ENCODE measurements around the gene DARS1.
A peak's percentile ranks its signal among the peaks of the same experiment; 100 is the strongest.

The DARS1 gene

DNA sequence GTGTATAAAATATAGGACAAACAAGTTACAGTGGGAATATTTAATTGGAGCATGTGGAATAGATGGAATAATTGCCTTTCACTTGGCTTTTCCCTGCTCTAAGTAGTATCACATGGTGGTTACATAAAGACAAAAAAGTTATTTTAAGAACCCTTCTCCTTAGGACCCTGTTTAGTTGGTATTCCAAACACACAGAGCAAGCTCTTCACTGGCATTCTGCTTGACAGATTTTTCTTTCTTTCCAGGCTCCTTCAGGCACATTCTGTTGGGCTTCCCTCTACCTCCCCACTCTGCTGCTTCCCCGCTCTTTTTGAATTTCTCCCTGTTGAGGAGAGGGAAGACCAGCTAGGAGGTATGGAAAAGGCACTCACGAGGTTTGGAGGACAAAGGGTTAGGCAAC lies 29.0 kb upstream of the DARS1 start:
- no peak for DNase-seq

DNA sequence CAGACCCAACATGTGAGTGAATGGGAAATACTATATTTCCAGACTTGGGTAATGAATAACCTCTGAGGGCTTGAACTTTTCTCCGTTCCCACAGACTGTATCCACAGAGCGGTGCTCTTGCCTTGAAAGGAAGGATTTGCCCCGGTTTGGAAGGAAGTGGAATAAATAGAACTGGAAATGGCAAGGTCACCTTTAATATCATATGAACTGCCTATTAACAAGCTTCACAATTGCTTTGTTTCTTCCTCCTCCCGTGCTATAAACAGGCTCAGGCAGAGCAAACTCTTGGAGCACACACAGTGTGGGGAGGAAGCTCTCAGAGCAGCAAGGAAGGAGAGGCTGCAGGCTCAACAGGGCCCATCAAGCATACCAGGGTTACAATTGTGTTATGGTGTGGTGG lies 28.5 kb upstream of the DARS1 start:
- no peak for DNase-seq

DNA sequence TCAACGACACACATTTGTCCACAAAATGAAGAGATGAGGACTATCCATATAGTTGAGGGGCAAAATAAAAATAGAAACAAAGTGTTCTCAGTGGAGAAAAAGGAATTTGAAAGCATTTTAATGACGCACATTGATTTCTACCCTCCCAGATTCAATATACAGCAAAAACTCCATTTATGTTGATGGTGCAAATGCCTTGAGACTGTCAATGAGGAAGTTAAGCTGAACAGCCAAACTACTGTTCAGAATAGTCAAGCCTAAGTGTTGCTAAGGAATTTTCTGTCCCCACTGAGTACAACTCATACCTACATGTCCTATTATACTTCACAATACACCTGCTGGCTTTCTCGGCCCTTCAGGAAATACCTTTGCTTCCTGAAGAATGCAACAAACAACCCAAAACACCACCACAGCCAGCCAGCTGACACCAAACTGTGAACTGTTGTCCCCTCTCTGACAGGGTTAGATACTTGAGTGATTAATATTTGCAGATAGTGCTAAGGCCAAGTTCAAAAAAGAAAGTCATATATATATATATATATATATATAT lies 27.8 kb upstream of the DARS1 start:
- DNase-seq, result no peak

- DNase-seq, result no peak
Measured at GRCh38 chr2:136012315-136012714, 26.9 kb upstream of the DARS1 start.

GRCh38 chr2:136010126-136010525 lies 24.7 kb upstream of the DARS1 start:
- DNase-seq, result no peak

DNA sequence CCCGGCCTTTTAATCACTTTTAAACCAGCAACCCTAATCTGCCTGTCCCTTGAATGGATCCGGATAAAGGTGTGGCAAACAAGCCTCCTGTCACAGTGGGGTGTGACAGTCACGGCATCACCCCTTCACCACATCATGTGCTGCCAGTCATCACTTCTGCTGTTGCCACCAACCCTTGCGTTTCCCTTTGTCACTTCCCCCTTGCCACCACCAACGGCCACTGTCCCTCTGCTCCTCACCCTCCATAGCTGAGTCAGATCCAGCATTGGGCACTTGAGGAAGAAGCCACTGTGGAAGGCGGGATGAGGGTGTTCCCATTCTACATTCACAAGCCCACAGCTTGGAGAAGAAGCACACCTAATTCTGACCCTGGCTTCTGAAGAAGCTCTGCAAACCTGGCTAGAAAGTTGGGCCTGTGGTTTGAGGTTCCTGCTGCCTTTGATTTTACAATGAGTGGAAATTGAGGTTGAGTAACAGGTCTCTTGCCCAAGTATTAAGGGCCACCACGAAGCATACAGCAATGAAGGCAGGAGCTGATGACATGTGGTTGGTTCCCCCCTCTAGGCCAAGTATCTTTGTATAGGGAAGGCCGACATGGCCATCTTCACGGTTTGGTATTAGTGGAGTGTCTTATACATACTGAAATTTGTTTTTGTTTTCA lies 22.9 kb upstream of the DARS1 start:
- DNase-seq, result peak; percentile 54

DNA sequence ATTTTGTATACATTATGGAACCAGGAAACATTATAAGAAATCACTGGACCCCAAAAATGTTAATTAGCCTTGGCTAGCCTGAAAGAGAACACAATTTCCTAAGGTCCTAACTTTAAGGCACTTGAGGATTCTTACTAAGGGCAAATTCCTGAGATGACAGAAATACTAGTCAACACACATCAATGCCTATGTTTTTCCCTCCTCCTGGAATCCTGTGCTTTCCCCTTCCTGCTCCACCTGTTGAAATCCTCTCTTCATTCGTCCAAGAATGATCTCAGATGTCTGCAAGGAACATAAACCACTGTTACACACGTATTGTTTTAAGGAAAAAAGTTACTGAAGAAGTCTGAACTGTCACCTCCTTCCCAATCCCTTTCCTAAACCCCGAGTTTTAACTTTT lies 21.2 kb upstream of the DARS1 start:
- DNase-seq, result no peak

- DNase-seq, result no peak
Measured at GRCh38 chr2:136005462-136006196, 20.2 kb upstream of the DARS1 start.

DNA sequence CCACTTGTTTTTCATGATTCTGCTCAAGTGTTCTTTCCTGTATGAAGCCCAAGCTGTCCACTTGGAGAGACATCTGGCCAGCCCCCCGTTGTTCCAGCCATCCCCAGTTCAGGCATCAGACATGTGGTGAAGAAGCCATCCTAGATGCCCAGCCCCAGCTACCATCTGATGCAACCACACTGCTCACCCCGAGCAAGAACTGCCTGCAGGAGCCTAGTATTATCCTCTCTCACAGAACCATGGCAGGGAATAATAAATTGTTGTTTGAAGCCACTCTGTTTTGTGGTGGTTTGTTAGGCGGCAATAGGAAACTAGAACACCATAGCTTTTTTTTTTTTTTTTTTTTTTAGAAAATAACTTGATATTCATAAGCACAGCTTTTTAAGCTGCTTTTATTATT lies 19.5 kb upstream of the DARS1 start:
- no peak for DNase-seq

DNA sequence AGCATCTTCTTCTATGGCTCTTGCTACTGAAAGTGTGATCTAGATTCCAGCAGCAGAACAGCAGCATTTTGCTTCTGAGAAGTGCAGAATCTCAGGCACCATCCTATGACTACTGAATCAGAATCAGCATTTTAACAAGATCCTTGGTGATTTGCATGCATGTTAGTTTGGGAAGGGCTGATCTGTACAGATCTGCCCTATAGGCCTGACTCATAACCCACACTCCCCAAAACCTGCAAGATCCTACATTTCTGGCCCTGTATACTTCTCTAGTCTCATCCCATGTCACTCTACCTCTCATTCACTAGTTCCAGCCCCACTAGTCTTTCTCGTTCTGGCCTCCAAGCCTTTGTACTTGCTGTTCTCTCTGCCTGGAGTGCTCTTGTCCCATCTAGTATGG lies 15.7 kb upstream of the DARS1 start:
- no peak for DNase-seq

- DNase-seq, result no peak
Measured at GRCh38 chr2:136000502-136000901, 15.1 kb upstream of the DARS1 start.

GRCh38 chr2:135999899-136000298 lies 14.5 kb upstream of the DARS1 start:
- DNase-seq, result no peak

GRCh38 chr2:135998879-135999278 lies 13.5 kb upstream of the DARS1 start:
- no peak for DNase-seq

DNA sequence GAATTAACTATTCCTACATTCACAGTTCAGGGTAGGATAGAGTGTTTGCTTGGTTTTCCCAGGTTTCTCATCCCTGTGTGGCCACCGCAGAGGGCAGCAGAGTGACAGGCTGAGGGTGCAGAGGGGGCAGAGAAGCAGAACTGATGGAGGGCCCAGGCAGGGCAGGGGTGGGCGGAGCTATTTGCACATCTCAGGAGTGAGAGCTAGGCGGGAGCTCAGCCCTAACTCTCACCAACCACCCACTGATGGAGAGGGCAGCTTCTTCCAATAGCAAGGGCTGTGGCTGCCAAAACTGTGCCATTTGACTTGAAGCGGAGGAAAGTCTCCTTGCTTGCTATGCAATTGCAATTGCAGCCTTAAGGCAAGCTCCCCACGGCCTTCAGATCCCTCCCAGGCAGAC lies 12.0 kb upstream of the DARS1 start:
- no peak for DNase-seq

DNA sequence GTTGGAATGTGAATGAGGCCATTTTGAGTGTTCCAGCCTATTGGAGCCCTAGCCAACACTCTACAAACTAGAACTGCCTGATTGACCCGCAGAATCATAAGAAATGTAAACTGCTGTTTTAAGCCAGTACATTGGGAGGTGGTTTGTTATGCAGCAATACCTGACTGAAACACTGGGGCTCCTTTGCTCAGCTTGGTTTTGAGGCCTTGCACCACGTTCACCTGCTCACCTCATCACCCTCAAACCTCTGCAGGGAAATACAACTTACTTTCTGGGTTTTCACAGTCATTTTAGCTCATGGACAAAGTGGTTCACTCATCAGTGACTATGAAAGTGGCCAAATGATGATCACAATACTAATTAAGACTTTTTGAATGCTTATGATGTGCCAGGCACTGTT lies 10.9 kb upstream of the DARS1 start:
- no peak for DNase-seq

DNA sequence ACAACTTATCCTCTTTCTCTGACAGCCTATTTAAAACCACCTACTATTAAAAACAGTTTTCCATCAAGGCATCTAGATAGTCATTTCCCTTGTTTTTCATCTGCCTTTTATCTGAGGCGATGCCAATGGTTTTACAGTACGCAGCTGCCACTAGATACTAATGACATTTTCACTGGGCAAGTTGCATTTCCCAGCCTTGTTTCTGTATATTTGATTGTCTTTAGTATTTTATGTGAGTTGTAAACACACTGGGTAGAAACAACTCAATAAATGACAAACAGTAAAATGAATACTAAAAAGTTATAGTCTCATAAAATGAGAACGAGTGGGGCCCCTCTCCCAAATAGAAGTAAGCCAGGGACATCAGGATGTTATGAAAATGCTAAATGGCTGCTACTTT lies 8.9 kb upstream of the DARS1 start:
- DNase-seq, result no peak

GRCh38 chr2:135993421-135993820 lies 8.0 kb upstream of the DARS1 start:
- DNase-seq, result no peak

GRCh38 chr2:135991861-135992260 lies 6.4 kb upstream of the DARS1 start:
- DNase-seq, result no peak

DNA sequence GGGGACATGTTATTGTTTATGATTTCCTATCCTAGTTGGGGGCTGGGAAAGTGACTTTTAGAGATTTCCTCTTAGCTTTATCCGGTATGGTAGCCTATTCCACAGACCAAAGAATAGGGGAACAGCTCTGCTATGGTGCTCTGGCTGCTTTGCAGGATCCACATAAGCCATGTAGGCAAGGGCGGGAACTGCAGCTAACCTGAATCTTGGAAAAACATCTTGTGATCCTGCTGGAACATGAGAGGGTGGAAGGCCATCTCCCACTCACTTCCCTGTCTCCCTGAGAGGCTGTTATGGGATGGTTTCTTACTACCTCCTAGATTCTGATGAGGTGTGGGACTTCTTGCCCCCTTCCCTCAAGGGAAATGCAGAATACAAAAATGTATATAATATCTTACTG lies 2.0 kb upstream of the DARS1 start:
- no peak for DNase-seq

DNA sequence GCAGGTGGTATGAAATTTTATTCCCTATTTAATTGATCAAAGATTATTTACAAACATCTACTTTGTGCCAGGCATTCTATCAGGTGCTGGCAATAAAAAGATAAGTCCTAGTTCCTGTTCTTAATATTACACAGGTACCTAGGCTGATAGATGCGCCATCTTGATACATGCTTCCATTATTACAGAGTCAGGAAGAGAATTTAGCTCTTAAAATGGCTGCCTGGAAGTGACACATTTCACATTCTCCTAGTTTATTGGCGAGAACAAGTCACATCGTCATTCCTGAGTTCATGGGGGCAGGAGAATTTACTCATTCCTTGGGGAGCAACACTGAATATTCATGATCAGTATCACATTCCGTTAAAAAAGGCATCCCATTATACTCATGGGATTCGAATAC lies 1.1 kb upstream of the DARS1 start:
- DNase-seq, result no peak

- DNase-seq, result peak; percentile 59
Measured at GRCh38 chr2:135985826-135986393, 484 bp upstream of the DARS1 start.

DNA sequence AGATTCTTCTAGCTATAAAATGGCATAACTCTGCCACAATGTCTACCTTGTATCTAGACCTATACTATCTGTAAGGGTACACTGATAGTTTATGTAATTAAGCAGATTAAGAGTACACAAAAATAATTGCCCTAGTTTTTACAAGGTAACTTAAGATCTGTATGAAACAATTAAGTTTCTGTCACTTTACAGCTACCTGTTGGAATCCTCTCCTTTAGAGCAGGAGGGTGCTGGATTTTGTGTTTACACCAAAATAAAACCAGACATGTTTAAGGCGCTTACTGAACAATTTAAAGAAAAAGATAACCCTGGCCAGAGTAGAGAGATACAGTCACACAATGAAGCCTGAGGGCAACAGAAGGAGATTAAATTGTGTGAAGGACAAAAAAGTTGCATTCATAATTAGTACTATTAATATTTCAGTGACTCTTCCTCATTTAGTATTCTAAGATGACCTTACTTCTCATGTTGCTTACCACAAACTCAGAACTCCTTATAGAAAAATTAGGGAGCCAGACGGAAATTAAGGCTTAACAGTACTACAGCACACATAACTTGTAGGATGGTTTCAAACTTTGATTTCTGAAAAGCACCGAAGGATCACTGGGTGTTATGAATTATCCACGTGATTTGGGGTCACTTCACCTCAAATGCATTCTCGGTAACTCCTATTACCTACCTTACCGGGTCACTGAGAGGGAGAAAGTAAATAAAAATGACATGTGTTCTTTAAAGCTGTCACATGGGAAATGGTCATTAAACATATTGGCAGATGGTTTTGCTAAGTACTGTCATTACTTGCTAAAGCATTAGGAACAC lies 1.0 kb downstream of the DARS1 start:
- DNase-seq, result no peak

GRCh38 chr2:135980434-135981079 lies 4.9 kb downstream of the DARS1 start:
- DNase-seq, result no peak

Data from activated CD4-positive, alpha-beta T cell treated with anti-CD3 and anti-CD28 coated beads, Interleukin-2, amount 50 U/mL, for 1 hour (primary cell).